ENCODE results near the gene SDCCAG8.
A peak's percentile ranks its signal among the peaks of the same experiment; 100 is the strongest.

SDCCAG8 gene

DNA sequence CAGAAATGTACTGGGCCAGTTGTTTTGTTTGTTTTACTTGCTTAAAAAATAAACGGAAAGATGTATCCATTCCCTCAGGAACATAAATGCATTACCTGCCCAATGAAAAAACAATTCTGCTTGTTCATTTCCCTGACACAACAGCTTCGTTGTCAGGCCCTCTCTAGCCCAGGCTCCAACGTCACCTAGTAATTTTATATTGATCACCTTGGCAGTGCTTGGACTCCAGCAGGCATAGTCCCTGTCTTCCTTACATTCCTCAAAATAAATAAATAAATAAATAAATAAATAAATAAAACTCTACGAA, 2.0 kb upstream of the SDCCAG8 start:
- DNase-seq (ENCODE audit: extremely low read depth in 1 of 2, low read depth in 1 of 2): no peak

DNA sequence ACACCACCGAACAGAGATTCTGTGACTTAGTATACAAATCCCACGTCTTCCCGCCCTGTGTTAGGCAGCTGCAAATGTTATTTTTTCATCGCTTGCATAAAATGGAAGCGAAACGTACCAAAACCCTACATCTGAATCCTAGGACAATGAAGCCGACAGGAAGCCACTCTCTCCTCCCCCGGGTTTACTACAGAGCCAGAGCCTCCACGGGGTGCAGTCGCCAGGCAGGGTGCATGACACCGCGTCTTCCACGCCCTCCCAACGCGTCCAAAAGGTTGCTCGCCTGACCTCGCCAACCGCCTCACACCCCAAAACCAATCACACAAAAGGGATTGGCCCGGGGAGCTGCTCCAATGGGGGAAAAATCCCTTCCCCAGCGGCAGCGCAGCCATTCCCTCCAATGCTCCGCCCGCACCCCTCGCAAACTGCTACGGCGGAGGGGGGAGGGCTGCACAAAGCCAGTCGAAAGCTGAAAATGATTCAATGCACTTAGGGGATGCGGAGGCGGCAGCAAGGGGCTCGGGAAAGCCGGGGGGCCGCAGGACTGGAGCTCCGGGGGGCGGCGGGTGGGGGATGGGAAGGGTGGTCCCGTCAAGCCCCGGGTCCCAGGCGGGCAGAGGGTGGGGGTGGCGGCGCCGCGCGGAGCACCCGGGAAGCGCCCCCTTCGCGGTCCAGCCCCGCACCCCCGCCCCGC, 1.5 kb upstream of the SDCCAG8 start:
- DNase-seq (ENCODE audit: extremely low read depth in 1 of 2, low read depth in 1 of 2): peak; percentile 50 to 61

DNA sequence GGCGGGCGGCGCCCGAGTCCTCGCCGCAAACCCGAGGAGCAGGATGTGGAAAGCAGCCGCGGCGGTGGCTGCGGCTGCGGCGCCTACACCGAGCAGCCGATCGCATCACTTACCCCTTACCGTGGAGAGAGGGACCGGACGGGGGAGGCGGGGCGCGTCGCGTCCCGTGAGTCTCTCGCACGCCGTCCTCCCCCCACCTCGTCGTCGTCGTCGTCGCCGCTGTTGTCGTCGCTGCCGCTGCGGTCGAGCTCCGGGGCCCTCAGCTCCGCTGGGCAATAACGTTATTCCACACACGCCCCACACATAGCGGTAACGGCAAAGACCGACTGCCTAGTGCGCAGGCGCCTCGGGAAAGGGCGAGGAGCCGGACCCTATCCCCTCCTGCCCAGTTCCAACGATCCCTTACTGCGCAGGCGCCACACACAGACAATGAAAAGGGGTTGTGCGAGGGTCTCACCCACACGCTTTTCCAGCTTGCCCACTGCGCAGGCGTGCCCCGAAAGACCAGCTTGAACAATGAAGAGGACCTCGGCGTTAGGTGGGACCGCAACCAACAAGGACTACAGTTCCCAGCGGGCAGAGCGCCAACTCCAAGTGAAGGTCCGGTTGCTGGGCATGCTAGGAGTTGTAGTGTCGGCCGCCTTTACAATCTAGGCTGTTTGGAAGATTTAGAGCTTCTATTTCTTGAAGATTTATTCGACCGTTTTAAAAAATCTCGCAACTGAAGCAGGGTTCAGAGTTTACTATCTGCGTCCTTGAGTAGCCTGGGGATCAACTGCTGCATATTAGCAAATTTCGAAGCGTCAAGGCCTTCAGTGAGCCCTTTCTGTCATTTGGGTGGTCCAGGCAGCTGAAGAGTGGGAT, 682 bp upstream of the SDCCAG8 start, which contains the start of gene CEP170:
TSS of gene CEP170 (minus strand) at position 355 of the 864 bp plus-strand sequence. CDS start 30,001 bp downstream, outside the sequence.
- DNase-seq (ENCODE audit: extremely low read depth in 1 of 2, low read depth in 1 of 2): peak; percentile 78 to 88

DNA sequence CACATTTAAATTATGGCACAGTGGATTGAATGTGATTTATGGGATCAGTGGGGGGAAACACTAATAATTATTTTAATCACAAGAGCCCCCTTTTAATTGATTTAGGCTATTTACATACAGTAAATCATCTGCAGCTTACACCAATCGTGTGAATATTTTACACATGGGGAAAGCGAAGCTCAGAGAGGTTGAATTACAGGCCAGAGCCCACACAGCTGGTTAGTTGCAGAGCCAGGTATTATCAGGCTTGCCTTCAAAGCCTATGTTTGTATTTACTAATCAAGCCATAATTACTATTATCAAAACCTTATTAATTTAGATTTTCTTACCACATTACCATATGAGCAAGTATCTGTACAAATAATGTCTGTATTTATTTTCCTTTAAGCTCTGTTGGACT, 749 bp downstream of the SDCCAG8 start:
- DNase-seq (ENCODE audit: extremely low read depth in 1 of 2, low read depth in 1 of 2): no peak

- no peak for DNase-seq (ENCODE audit: extremely low read depth in 1 of 2, low read depth in 1 of 2)
Measured at GRCh38 chr1:243257189-243257588, 1.3 kb downstream of the SDCCAG8 start.

DNA sequence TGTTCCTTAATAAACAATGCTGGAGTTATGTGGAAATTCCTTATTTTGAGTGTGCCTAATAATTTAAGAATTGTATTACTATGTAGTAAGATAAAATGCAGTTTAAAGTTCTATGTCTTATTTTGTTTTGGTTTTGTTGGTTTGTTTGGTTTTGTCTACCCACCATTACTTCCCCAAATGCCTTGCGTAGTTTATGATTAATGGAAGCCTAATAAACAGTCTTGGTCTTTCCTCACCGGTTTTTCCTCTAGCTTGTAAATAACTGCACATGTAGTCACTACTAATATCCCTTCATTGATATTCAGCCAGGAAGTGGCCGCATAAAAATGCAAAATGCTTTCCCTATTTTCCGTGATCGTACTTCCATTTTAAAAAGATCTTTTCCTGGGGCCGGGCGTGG, 2.9 kb downstream of the SDCCAG8 start:
- DNase-seq (ENCODE audit: extremely low read depth in 1 of 2, low read depth in 1 of 2): no peak

DNA sequence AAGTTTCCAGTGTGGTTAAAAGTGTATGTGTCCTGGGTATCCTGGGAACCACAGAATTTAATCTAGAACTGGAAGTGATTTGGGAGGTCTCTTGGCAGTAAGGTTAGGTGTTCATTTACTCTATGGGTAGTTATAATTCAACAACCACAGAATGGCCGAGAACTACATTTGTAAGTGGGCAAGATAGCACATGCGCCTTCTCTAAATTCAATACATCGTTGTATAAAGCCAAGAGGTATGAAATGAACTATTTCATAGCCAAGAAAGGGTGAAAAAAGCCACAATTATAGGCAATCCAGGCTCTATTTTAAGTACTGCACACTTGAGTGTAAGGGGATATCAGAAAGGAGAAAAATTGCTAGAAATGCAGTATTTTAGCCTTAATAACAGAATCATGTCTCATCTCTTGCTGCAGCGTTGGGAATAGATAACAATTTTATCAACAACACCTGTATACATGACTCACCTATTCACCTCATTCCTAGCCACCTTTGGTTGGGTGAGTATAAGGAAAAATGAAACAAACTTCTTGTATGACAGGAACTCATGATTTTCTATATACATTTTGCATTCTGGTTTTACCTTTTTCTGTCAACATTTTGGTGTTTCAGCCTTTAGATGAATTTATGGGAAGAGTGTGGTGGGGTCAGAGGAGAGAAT, 4.5 kb downstream of the SDCCAG8 start:
- no peak for DNase-seq (ENCODE audit: extremely low read depth in 1 of 2, low read depth in 1 of 2)

- DNase-seq (ENCODE audit: extremely low read depth in 1 of 2, low read depth in 1 of 2): no peak
Measured at GRCh38 chr1:243261390-243261789, 5.5 kb downstream of the SDCCAG8 start.

GRCh38 chr1:243264717-243265116, 8.9 kb downstream of the SDCCAG8 start:
- no peak for DNase-seq (ENCODE audit: extremely low read depth in 1 of 2, low read depth in 1 of 2)

DNA sequence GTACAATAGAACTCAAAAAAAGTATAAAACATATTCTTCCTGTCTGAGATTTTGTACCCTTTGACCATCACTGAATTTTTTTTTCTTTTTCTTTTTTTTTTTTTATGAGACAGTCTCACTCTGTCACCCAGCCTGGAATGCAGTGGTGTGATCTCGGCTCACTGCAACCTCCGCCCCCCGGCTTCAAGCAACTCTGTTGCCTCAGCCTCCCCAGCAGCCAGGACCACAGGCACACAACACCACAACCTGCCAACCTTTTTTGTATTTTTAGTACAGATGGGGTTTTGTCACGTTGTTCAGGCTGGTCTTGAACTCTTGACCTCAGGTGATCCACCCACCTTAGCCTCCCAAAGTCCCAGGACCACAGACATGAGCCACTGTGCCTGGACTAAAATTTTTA, 10.4 kb downstream of the SDCCAG8 start:
- no peak for DNase-seq (ENCODE audit: extremely low read depth in 1 of 2, low read depth in 1 of 2)

DNA sequence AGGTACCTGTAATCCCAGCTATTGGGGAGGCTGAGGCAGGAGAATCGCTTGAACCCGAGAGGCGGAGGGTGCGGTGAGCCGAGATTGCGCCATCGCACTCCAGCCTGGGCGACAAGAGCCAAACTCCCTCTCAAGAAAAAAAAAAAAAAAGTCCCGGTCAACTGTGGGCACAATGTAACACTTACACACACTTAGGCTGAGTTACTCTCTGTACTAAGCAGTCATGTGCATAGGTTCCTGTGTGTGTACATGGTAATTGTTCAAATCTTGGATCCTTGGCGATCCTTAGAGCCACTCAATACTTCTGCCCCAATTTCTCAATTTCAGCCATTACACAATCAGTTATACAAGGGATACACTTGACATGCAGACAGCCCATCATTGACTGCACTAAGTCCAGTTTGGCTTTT, 11.6 kb downstream of the SDCCAG8 start:
- no peak for DNase-seq (ENCODE audit: extremely low read depth in 1 of 2, low read depth in 1 of 2)

DNA sequence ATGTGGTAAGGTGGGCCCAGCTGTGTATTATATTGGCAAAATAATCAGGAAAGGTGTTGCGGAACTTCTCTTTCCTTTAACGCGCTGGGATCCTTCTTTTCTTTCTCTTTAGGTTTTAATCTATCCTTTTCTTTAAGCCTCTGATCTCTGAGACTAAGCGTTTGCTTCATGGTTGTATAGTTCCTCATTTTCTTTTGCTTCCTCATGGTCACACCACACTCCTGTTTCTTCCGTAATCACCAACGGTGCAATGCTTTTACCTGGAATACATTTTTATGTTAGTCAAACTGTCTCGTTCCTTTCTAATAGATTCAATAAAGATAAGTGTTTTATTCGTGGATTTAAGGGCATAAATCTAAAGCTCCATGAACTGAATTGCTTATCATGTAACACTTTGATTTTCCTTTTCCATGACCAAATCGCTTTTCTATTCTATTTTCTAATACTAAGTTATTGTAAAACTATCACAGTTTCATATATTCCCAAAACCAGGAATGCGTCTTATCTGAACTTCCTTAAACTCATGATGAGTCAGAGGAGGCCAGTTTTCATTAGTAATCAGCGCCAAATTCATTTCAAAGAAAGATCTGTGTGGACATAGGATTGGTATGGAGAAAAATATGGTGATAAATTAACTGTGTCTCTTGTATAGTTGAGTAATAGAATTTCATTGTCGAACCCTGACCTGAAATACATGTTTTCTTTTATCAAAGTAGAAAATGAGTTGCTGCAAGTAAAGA, 12.2 kb downstream of the SDCCAG8 start:
- no peak for DNase-seq (ENCODE audit: extremely low read depth in 1 of 2, low read depth in 1 of 2)

GRCh38 chr1:243268751-243269460, 13.1 kb downstream of the SDCCAG8 start:
- DNase-seq (ENCODE audit: extremely low read depth in 1 of 2, low read depth in 1 of 2): no peak

- DNase-seq (ENCODE audit: extremely low read depth in 1 of 2, low read depth in 1 of 2): no peak
Measured at GRCh38 chr1:243269461-243269801, 13.6 kb downstream of the SDCCAG8 start.

- DNase-seq (ENCODE audit: extremely low read depth in 1 of 2, low read depth in 1 of 2): no peak
Measured at GRCh38 chr1:243270097-243270864, 14.4 kb downstream of the SDCCAG8 start.

DNA sequence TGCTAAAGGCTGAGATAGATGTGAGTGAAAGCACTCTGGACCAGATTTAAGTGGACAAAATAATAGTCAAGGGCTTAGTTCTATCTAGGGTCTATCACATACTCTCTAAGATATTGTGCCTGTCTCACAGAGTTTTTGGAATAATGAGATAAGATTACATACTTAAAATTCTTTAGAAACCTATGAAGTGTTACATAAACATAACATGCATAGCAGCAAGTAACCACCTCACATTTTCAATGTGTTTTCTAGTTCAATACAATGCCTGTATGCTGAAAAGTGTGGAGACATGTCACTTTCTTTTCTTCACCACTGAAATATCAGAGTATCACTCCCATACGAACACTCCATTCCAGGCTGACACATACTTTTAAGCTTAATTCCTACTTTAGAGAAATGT, 16.2 kb downstream of the SDCCAG8 start:
- DNase-seq (ENCODE audit: extremely low read depth in 1 of 2, low read depth in 1 of 2): no peak

DNA sequence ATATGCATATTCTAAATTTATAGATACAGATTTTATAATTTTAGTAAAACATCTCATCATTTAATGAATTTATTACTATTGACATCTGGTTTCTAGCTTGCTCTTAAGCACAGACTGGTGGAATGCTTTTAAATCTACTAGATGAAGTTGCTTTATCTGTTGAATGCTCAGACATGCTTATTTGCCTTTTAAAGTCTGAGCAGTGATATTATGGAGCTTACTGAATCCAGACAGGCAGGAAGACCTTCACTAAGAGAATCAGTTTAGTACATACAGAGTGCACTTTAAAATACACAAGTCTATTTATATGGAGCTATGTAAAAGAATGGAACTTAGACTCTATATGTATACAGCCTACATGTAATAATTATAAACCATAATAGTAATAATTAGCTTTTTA, 16.6 kb downstream of the SDCCAG8 start:
- DNase-seq (ENCODE audit: extremely low read depth in 1 of 2, low read depth in 1 of 2): no peak

GRCh38 chr1:243273506-243273905, 17.7 kb downstream of the SDCCAG8 start:
- DNase-seq (ENCODE audit: extremely low read depth in 1 of 2, low read depth in 1 of 2): no peak

DNA sequence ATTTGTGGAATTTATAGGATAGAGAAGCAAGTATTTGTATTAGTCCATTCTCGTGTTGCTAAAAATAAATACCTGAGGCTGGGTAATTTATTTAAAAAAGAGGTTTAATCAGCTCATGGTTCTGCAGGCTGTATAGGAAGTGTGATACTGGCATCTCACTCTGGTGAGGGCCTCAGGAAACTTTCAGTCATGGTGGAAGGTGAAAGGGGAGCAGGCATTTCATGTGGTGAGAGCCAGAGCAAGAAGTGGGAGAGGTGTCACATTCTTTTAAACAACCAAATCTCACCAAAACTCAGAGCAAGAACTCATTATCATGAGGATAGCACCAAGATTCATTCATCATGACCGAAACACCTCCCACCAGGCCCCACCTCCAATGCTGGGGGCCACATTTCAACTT, 18.1 kb downstream of the SDCCAG8 start:
- no peak for DNase-seq (ENCODE audit: extremely low read depth in 1 of 2, low read depth in 1 of 2)

DNA sequence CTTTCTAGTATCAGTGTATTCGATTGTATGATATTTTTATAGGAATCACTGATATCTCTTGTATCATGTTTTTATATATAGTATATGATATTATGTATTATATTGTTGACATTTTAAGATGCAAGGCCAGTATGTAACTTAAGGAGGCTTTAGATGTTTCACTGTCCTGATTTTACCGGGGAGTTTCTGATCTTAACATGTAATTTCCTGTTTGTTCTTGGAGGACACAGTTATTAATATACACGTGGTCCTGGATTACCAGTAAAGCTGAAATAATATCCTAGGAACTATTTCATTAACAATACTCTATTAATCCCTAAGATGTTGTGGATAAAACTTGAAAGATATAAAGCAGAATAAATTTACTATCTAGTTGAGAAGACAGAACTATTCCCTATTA, 19.5 kb downstream of the SDCCAG8 start:
- no peak for DNase-seq (ENCODE audit: extremely low read depth in 1 of 2, low read depth in 1 of 2)

All from stimulated activated CD8-positive, alpha-beta memory T cell treated with anti-CD3 and anti-CD28 coated beads, Interleukin-7, amount 100 ng/mL, for 48 hours (primary cell).